Heart left ventricle (tissue), 13 donors: ENCODE results near the gene LRP1.

ENCODE experiments used
- POLR2A ChIP-seq, 2 donors: fragments of 450-650 bp; IDR thresholded peaks; one replicate each; pipeline ENCODE4 v1.6.1; 2017; ENCODE audit warnings: antibody characterized with exemption in 2 of 2, mild to moderate bottlenecking in 2 of 2, moderate library complexity in 2 of 2
- TF ChIP-seq, protein P1 (sequence below), 12 donors: fragments of 200-600 bp; sonication (generic) in 4 of 12; IDR thresholded peaks; one replicate each; pipeline versions ENCODE4 v1.5.0 to v1.8.0; 2018 to 2022; ENCODE audit warnings: antibody characterized with exemption in 12 of 12, mild to moderate bottlenecking in 5 of 12
- donor health status: ischemic (EF 13 %, LVEDD 7.1; RV severe dilation, severe dysfunction).
- donor health status: DM: no; HTN: yes; CAD: no.
- donor health status: DM: no; HTN: no; CAD: no.
- donor health status: ischemic (EF 25% LVEDD 6.9; RV normal size, moderate dysfunction).
- donor health status: ischemic (EF 25% LVEDD 5.7; RV mildly dilated, moderate dysfunction).
- donor health status: ischemic (EF 35%, LVEDD 5.7; RV mildly dilated, moderate dysfunction).
- donor health status: nonischemic (EF 11% LVEDD 7.7; RV severe dilation, severe dysfunction).
- donor health status: DM: yes; HTN: yes; CAD: no.
- donor health status: PGD.
- donor health status: ischemic (EF 29% LVEDD 5.4; RV normal size, mild dysfunction).
- donor health status: nonischemic (EF 23%, LVEDD 6.1; RV moderate dilation, normal function).

DNA sequence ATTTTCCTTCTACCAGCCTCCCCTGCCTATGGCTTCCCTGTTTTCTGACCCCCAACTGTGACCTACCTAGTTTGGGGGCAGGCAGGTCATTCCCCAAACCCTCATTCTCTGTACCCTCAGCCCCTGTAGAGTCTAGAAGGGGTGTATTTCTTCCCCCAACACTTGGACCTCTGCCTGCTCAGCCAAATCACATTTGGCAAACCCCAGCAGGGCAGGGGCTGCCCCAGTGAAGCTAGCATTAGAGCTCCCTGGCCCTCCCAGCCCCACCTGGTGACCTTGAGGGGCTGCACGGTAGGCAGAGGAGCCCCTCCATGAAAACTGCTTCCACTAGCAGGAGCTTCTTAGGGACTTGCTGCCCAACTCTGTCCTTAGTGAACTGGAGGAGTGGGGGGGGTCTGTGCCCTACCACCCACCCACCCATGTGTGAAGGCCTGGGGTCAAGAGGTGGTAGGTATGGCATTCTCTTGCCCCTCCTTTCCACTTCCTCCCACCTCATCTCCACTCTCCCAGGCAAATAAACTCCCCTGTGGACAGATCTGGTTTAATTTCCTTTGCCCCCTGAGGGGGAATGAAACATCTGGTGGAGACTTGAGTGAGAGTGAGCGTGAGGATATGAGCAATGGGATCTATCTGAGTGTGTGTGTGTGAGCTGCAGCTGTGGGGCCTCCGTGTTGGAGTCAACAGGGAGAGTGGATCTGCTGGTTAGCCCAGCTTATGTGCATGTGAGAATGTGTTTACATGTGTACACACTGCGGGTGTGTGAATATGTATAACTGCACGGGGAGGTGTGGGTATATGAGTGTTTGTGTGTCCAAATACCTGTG is 90.0 kb downstream of the LRP1 start:
- TF ChIP-seq, protein P1, sequence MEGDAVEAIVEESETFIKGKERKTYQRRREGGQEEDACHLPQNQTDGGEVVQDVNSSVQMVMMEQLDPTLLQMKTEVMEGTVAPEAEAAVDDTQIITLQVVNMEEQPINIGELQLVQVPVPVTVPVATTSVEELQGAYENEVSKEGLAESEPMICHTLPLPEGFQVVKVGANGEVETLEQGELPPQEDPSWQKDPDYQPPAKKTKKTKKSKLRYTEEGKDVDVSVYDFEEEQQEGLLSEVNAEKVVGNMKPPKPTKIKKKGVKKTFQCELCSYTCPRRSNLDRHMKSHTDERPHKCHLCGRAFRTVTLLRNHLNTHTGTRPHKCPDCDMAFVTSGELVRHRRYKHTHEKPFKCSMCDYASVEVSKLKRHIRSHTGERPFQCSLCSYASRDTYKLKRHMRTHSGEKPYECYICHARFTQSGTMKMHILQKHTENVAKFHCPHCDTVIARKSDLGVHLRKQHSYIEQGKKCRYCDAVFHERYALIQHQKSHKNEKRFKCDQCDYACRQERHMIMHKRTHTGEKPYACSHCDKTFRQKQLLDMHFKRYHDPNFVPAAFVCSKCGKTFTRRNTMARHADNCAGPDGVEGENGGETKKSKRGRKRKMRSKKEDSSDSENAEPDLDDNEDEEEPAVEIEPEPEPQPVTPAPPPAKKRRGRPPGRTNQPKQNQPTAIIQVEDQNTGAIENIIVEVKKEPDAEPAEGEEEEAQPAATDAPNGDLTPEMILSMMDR (IDR thresholded peaks at IDR 0.05): no peak
- no peak for TF ChIP-seq POLR2A (IDR thresholded peaks at IDR 0.05)
